HG03025 (cell line): Measurements from ENCODE around the gene MAP3K6.
"Not testable (repeated sequence)": the region's sequence is repeated elsewhere in the genome, so short reads cannot be mapped to it uniquely, and the experiment has no call there.

ENCODE experiments used
- ATAC-seq: cut with Tn5 transposase; IDR thresholded peaks from one replicate; pipeline ENCODE4 v1.9.1; 2021; ENCODE audit warnings: mild to moderate bottlenecking, moderate library complexity; ENCODE audit not compliant: unreplicated experiment, low FRiP score

The MAP3K6 gene

GRCh38 chr1:27366411-27367159 is at the start of gene MAP3K6:
MAP3K6 (minus strand) TSS chr1:27366961; CDS start chr1:27366597, 364 bp downstream.
- peak; percentile 41 for ATAC-seq

GRCh38 chr1:27414091-27414490 is 47.3 kb upstream of the MAP3K6 start:
- no peak for ATAC-seq

GRCh38 chr1:27413004-27413403 is 46.2 kb upstream of the MAP3K6 start:
- no peak for ATAC-seq

- ATAC-seq = no peak
These were observed 45.7 kb upstream of the MAP3K6 start for GRCh38 chr1:27412502-27412901.

- no peak for ATAC-seq
These were observed 43.9 kb upstream of the MAP3K6 start for GRCh38 chr1:27410709-27411108.

GRCh38 chr1:27409669-27410068 is 42.9 kb upstream of the MAP3K6 start:
- ATAC-seq = no peak

GRCh38 chr1:27408151-27408550 is 41.4 kb upstream of the MAP3K6 start:
- ATAC-seq = no peak

GRCh38 chr1:27406791-27407190 is 40.0 kb upstream of the MAP3K6 start:
- ATAC-seq = not testable (repeated sequence)

- no peak for ATAC-seq
These were observed 39.6 kb upstream of the MAP3K6 start for GRCh38 chr1:27406362-27406680.

- ATAC-seq = not testable (repeated sequence)
These were observed 39.0 kb upstream of the MAP3K6 start for GRCh38 chr1:27405598-27406361.

- ATAC-seq = no peak
These were observed 38.3 kb upstream of the MAP3K6 start for GRCh38 chr1:27405074-27405473.

GRCh38 chr1:27403931-27404330 is 37.2 kb upstream of the MAP3K6 start:
- ATAC-seq = no peak

- no peak for ATAC-seq
These were observed 36.4 kb upstream of the MAP3K6 start for GRCh38 chr1:27403065-27403726.

- no peak for ATAC-seq
These were observed 35.6 kb upstream of the MAP3K6 start for GRCh38 chr1:27402349-27402754.

- no peak for ATAC-seq
These were observed 34.2 kb upstream of the MAP3K6 start for GRCh38 chr1:27400963-27401341.

- ATAC-seq = no peak
These were observed 33.6 kb upstream of the MAP3K6 start for GRCh38 chr1:27400082-27400962.

- ATAC-seq = no peak
These were observed 32.7 kb upstream of the MAP3K6 start for GRCh38 chr1:27399251-27400025.

- no peak for ATAC-seq
These were observed 31.8 kb upstream of the MAP3K6 start for GRCh38 chr1:27398405-27399149.

GRCh38 chr1:27397749-27398148 is 31.0 kb upstream of the MAP3K6 start:
- no peak for ATAC-seq
